ENCODE data around the gene TNFSF13.

DNA sequence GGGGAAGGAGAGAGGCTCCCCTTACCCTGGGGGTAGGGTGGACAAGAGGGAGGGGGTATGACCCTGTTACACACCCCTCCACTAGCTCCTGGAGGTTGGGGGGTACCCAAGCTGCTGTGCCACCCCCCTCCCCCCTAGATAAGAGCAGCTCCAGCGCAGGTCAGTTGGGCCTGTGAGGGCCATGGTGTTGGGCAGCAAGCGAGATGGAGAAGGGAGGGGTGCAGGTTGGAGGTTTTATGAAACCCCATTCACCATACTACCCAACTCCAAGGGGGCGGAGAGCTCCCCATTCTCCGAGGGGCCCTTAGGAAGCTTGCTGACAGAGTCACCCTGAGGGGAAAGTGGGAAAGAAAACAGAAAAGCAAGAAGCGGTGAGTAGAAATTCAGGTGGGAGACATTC, 33.0 kb downstream of the TNFSF13 start:
- TF ChIP-seq CTCF (IDR thresholded peaks at IDR 0.05; ENCODE audit: low read length), result no peak
- TF ChIP-seq EZH2phosphoT487 (IDR thresholded peaks at IDR 0.05; ENCODE audit: low read length), result no peak
